CD4-positive, alpha-beta T cell (primary cell): ENCODE measurements around the gene TAF4. TPM values are rescaled to one million over a fixed set of nuclear protein-coding genes. Genes with fewer than 3 reads are reported as not detected.

Experiments
- ATAC-seq: fragments of 200-7000 bp; cut with Tn5 transposase; one replicate; pipeline ENCODE4 v1.10.0; 2022; ENCODE audit warnings: mild to moderate bottlenecking; ENCODE audit not compliant: poor library complexity
- CTCF ChIA-PET: fragments of 350-600 bp; sonication (Branson Sonifier 250); formaldehyde crosslinking; loops from one replicate; lab custom pipeline; 2021; ENCODE audit warnings: antibody characterized with exemption, inconsistent platforms; lab: Charles Lee
- POLR2A ChIA-PET: fragments of 350-600 bp; sonication (Branson Sonifier 250); formaldehyde crosslinking; loops from one replicate; lab custom pipeline; 2021; ENCODE audit warnings: antibody characterized with exemption, inconsistent platforms; lab: Charles Lee
- DNase-seq, 14 experiments: peaks; one replicate each; pipeline ENCODE4 v3.0.0-alpha.2; 2013 to 2020; ENCODE audit warnings: mixed read lengths in 2 of 14
- H3K27ac ChIP-seq, 2 donors: one replicate each; pipeline versions ENCODE4 v1.5.1 to v1.7.0; 2013; ENCODE audit warnings: low read length in 2 of 2, low read depth in 1 of 2, mild to moderate bottlenecking in 1 of 2
- H3K27me3 ChIP-seq, 2 experiments: 1 replicate in 1 of 2; 2 replicates in 1 of 2; pipeline versions ENCODE4 v1.6.1 to v1.7.0; 2013; ENCODE audit warnings: low read length in 2 of 2, control low read depth in 1 of 2, mild to moderate bottlenecking in 1 of 2, moderate library complexity in 1 of 2; ENCODE audit not compliant: insufficient read depth in 2 of 2, control insufficient read depth in 1 of 2
- H3K36me3 ChIP-seq: one replicate; pipeline ENCODE4 v1.6.1; 2013; ENCODE audit warnings: low read length, control low read depth; ENCODE audit not compliant: insufficient read depth
- H3K4me1 ChIP-seq: one replicate; pipeline ENCODE4 v1.6.1; 2013; ENCODE audit warnings: low read length, control low read depth; ENCODE audit not compliant: insufficient read depth
- H3K4me3 ChIP-seq: one replicate; pipeline ENCODE4 v1.5.1; 2013; ENCODE audit warnings: mild to moderate bottlenecking, low read length, moderate library complexity
- H3K9me3 ChIP-seq, 2 experiments: 1 replicate in 1 of 2; 2 replicates in 1 of 2; pipeline versions ENCODE4 v1.6.1 to v1.7.0; 2013; ENCODE audit warnings: low read length in 2 of 2, mild to moderate bottlenecking in 2 of 2, control low read depth in 1 of 2, moderate library complexity in 1 of 2; ENCODE audit not compliant: control insufficient read depth in 1 of 2, insufficient read depth in 1 of 2
- H3K27ac Mint-ChIP-seq: one replicate; pipeline ENCODE4 v1.8.0; 2020; ENCODE audit warnings: mixed read lengths
- H3K27me3 Mint-ChIP-seq: one replicate; pipeline ENCODE4 v1.8.0; 2021; ENCODE audit warnings: mixed read lengths
- H3K36me3 Mint-ChIP-seq: one replicate; pipeline ENCODE4 v1.8.0; 2021; ENCODE audit warnings: low read depth, mixed read lengths
- H3K4me1 Mint-ChIP-seq: one replicate; pipeline ENCODE4 v1.8.0; 2021; ENCODE audit warnings: low read depth, mixed read lengths
- H3K4me3 Mint-ChIP-seq: one replicate; pipeline ENCODE4 v1.8.0; 2020; ENCODE audit warnings: mild to moderate bottlenecking, mixed read lengths
- H3K9me3 Mint-ChIP-seq: one replicate; pipeline ENCODE4 v1.8.0; 2020; ENCODE audit warnings: mixed read lengths
- intact Hi-C, 2 experiments: fragments of 100-400 bp; cut with DNase I in 1 of 2; cut with micrococcal nuclease in 1 of 2; formaldehyde crosslinking; loops; one replicate each; pipeline versions ENCODE4 v1.15.1 to v1.9.0; 2023 to 2025; cut with DNase I, micrococcal nuclease
- total RNA-seq, 174 experiments: library from RNA in 2 of 174; stranded (reverse) in 2 of 174; gene quantifications; one replicate each; pipeline ENCODE4 v1.2.3 and lab custom pipeline; 2021 to 2026
- TF ChIP-seq, protein P1 (sequence below): fragments of 200-600 bp; IDR thresholded peaks from one replicate; pipeline ENCODE4 v1.8.0; 2022; ENCODE audit warnings: antibody characterized with exemption, mild to moderate bottlenecking

Gene TAF4
- total RNA-seq, 2 experiments from 2014 or later: 11.1 to 12.5 TPM

DNA sequence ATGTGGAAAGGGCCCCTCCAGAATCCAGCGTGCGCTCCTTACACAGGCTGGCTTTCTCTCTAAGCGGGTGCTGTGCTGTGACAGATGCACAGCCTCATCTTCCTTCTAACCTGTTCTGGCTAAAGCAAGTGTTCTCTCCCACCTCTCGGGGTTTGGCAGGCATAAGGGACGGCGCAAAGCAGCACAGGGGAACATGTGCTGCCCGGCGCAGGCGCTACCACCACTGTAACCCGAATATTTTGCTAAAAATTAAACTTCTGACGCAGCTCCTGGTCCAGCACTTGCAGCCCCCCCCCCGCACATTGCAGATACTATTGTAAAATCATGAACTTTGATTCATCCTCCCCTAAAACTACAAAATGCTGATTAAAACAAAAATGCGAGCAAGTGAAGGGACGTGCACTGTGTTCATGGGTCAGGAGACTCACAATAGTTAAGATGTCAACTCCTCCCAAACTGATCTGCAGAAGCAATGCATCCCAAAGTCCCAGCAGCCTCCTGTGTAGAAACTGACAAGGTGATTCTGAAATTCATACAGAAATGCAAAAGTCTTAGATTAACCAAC is 43.0 kb downstream of the TAF4 start:
- no peak overlapping the region for H3K27ac Mint-ChIP-seq
- no peaks in the 10 kb centered on the region for H3K36me3 Mint-ChIP-seq
- H3K4me3 ChIP-seq: no peak overlapping the region

DNA sequence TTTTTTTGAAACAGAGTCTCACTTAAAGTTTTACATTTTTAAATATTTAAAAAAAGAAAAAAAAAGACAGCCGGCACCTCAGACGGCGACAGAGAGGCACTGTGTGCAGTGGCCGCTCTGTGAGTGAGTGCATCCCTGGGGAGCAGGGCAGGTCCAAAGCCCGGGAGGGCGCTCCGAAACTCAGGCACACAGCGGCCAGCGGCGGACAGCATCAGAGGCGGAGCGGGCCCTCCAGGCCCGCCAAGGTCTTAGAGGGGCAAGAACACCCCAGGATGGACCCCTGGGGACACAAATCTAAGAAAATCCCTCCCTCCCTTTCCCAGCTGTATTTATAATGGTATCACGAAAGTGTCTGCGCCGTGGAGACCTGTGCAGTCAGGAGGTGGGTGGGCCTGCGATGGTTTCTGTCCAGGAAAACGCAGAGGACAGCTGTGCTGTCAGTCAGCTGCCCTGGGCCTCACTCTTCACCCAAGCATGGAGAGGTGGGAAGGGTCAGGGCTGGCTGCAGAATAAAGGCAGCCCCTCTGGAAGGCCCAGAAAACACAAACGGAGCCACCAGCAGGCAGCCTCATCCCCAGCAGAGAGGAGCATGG is 43.8 kb downstream of the TAF4 start:
- Mint-ChIP-seq H3K9me3 (no peaks in the 10 kb centered on the region), H3K27me3 (no peaks in the 10 kb centered on the region), H3K4me1 (peaks cover 40% of the 10 kb centered on the region), H3K36me3 (no peaks in the 10 kb centered on the region), H3K27ac (no peak overlapping the region), H3K4me3 (no peak overlapping the region)
- CTCF ChIA-PET: no interaction called here
- ATAC-seq (no peak), DNase-seq (no peak)
- intact Hi-C loops: no loop called here
- no peaks in the 10 kb centered on the region for H3K27me3 ChIP-seq
- H3K27ac ChIP-seq: no peak overlapping the region
- peaks cover 24% of the 10 kb centered on the region for H3K4me1 ChIP-seq
- no peaks in the 10 kb centered on the region for H3K36me3 ChIP-seq
- no peaks in the 10 kb centered on the region for H3K9me3 ChIP-seq
- POLR2A ChIA-PET: no interaction called here
- TF ChIP-seq, protein P1, sequence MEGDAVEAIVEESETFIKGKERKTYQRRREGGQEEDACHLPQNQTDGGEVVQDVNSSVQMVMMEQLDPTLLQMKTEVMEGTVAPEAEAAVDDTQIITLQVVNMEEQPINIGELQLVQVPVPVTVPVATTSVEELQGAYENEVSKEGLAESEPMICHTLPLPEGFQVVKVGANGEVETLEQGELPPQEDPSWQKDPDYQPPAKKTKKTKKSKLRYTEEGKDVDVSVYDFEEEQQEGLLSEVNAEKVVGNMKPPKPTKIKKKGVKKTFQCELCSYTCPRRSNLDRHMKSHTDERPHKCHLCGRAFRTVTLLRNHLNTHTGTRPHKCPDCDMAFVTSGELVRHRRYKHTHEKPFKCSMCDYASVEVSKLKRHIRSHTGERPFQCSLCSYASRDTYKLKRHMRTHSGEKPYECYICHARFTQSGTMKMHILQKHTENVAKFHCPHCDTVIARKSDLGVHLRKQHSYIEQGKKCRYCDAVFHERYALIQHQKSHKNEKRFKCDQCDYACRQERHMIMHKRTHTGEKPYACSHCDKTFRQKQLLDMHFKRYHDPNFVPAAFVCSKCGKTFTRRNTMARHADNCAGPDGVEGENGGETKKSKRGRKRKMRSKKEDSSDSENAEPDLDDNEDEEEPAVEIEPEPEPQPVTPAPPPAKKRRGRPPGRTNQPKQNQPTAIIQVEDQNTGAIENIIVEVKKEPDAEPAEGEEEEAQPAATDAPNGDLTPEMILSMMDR: no peak
- no peak overlapping the region for H3K4me3 ChIP-seq

More for the DNA sequence above, 43.0 kb downstream of the TAF4 start:
- ChIA-PET CTCF (no interaction called here), POLR2A (no interaction called here)
- peaks cover 48% of the 10 kb centered on the region for H3K4me1 Mint-ChIP-seq
- ATAC-seq (no peak), DNase-seq (no peak)
- H3K27me3 Mint-ChIP-seq: no peaks in the 10 kb centered on the region
- peaks cover 24% of the 10 kb centered on the region for H3K4me1 ChIP-seq
- H3K4me3 Mint-ChIP-seq: no peak overlapping the region
- H3K27me3 ChIP-seq: no peaks in the 10 kb centered on the region
- no peak overlapping the region for H3K27ac ChIP-seq
- intact Hi-C loops: no loop called here
- H3K9me3 ChIP-seq: no peaks in the 10 kb centered on the region
- TF ChIP-seq, protein P1: no peak
- H3K36me3 ChIP-seq: no peaks in the 10 kb centered on the region
- no peaks in the 10 kb centered on the region for H3K9me3 Mint-ChIP-seq

DNA sequence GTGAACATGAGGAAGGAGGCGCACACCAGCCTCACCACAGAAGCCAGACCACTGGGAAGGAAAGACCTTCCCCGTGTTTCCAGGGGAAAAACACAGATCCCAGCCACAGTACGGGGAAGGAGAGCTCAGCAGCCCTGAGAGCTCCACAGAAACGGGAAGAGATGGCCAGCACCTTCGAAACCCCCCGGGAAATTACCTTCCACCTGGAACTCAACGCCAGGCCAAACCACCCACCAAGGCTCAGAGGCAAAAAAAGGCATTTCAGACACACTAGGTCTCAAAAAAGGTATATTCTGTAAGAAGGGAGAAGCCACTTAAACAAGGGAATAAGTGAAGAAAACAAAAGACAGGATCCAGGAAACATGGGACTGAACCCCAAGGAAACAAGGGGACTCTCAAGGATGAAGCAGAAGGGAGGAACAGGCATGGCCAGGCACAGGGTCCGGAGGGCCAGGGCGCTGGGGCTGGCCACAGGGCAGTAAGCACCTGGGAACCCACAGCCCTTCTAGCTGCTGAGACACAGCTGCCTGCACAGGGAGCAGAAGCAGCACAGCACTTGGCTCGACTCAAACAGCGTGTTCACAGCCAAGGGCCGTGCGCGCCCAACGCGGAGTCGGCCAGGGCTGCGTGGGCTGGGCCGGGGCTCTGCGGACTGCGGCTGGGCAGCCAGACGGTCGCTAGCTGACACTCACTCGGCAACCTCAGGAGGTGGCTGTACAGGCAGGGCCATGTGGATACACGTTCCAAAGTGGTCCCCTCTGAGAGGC is 44.6 kb downstream of the TAF4 start:
- Mint-ChIP-seq H3K27me3 (no peaks in the 10 kb centered on the region), H3K4me3 (no peak overlapping the region), H3K36me3 (no peaks in the 10 kb centered on the region), H3K9me3 (no peaks in the 10 kb centered on the region), H3K4me1 (peaks cover 35% of the 10 kb centered on the region), H3K27ac (no peak overlapping the region)
- Histone ChIP-seq H3K27ac (no peak overlapping the region), H3K36me3 (no peaks in the 10 kb centered on the region), H3K4me3 (no peak overlapping the region), H3K9me3 (no peaks in the 10 kb centered on the region), H3K27me3 (no peaks in the 10 kb centered on the region), H3K4me1 (peaks cover 17% of the 10 kb centered on the region)
- ChIA-PET CTCF (no interaction called here), POLR2A (no interaction called here)
- no peak for ATAC-seq
- TF ChIP-seq, protein P1: no peak
- intact Hi-C loops: no loop called here
- DNase-seq: no peak
